Activated CD8-positive, alpha-beta T cell treated with anti-CD3 and anti-CD28 coated beads for 36 hours (primary cell): Measurements from ENCODE around the gene RPS5. TPM values are rescaled to one million over a fixed set of nuclear protein-coding genes. Genes with fewer than 3 reads are reported as not detected.

Experiments
- ATAC-seq: fragments of 200-7000 bp; cut with Tn5 transposase; one replicate; pipeline ENCODE4 v1.10.0; 2021; ENCODE audit warnings: mild to moderate bottlenecking, moderate library complexity
- CTCF ChIA-PET: fragments of 350-600 bp; sonication (Branson Sonifier 250); formaldehyde crosslinking; loops from one replicate; lab custom pipeline; 2021; ENCODE audit warnings: antibody characterized with exemption; lab: Charles Lee
- POLR2A ChIA-PET: fragments of 350-600 bp; sonication (Branson Sonifier 250); formaldehyde crosslinking; loops from one replicate; lab custom pipeline; 2021; ENCODE audit warnings: antibody characterized with exemption; lab: Charles Lee
- DNase-seq: peaks from one replicate; pipeline ENCODE4 v3.0.0-alpha.2; 2020
- H3K27ac Mint-ChIP-seq: one replicate; pipeline ENCODE4 v1.8.0; 2021; ENCODE audit warnings: mild to moderate bottlenecking, mixed read lengths
- H3K27me3 Mint-ChIP-seq: one replicate; pipeline ENCODE4 v1.8.0; 2021; ENCODE audit warnings: mixed read lengths
- H3K36me3 Mint-ChIP-seq: one replicate; pipeline ENCODE4 v1.8.0; 2021; ENCODE audit warnings: low read depth, mixed read lengths
- H3K4me1 Mint-ChIP-seq: one replicate; pipeline ENCODE4 v1.8.0; 2021; ENCODE audit warnings: low read depth, mixed read lengths
- H3K4me3 Mint-ChIP-seq: one replicate; pipeline ENCODE4 v1.8.0; 2021; ENCODE audit warnings: mild to moderate bottlenecking, moderate library complexity, mixed read lengths
- H3K9me3 Mint-ChIP-seq: one replicate; pipeline ENCODE4 v1.8.0; 2021; ENCODE audit warnings: mixed read lengths
- CTCF ChIP-seq: fragments of 200-600 bp; IDR thresholded peaks from one replicate; pipeline ENCODE4 v1.8.0; 2022; ENCODE audit warnings: antibody characterized with exemption, mild to moderate bottlenecking
- intact Hi-C: fragments of 100-400 bp; cut with micrococcal nuclease; formaldehyde crosslinking; loops from one replicate; pipeline ENCODE4 v1.10.0; 2022
- total RNA-seq, 2 experiments: library from RNA; stranded (reverse); gene quantifications; one replicate each; pipeline ENCODE4 v1.2.3, GENCODE V29; 2021

The RPS5 gene
- total RNA-seq, 2 experiments from 2014 or later = 1,906 to 1,936 TPM

DNA sequence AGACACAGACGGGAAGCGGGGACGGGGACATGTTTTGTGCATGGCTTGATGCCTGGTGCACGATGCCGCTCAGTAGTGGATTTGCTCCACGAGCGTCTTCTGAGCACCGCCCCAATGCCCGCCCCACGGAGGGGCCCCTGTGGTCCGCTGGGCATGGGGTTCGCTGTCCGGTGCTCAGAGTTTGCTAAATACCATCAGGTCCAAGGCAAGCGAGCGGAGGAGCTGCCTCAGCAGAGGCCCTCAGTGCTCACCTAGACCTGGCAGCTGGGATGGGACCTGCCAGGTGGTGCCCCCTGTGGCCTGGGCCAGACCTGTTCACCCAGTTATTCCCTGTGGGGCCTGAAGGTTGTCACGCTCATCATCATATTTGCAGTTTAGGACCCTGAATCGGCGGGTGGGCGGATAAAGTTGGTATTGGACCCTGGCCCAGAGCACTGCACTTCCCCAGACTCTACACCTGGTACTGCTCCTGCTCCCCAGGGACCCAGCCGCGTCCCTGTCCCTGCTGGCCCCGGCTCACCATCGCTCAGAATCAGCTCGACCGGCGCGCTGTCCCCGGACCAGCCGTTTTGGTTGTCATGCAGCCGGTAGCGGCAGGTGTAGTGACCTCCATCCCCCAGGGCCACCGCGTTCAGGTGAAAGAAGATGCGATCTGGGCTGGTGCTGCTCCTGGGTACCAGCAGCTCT lies 36.1 kb upstream of the RPS5 start:
- Mint-ChIP-seq H3K27ac (no peak overlapping the region), H3K4me3 (no peak overlapping the region), H3K27me3 (no peaks in the 10 kb centered on the region), H3K4me1 (peaks cover 26% of the 10 kb centered on the region), H3K9me3 (no peaks in the 10 kb centered on the region), H3K36me3 (peaks cover 19% of the 10 kb centered on the region)
- ATAC-seq (no peak), DNase-seq (no peak)
- CTCF ChIA-PET = no interaction called here
- TF ChIP-seq CTCF = no peak
- intact Hi-C loops = no loop called here
- POLR2A ChIA-PET = interaction anchor here (0.6 to 1.8 kb wide), 3 partner anchors 11 to 519 kb away, joined by 3 to 7 read pairs (median 4); partner anchors contain the start of gene ZNF497

DNA sequence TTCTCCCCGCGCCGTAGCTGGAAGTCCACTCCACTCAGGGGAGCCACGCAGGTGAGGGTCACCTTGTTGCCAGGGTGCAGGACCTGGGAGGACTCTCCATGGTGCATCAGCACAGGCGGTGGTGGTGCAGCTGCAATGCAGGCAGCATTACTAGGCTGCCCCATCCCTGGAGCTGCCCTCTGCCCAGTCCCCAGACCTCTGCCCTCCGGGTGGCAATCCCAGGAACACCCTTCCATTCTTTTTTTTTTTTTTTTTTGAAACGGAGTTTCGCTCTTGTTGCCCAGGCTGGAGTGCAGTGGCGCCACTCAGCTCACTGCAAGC lies 35.6 kb upstream of the RPS5 start:
- intact Hi-C loops = no loop called here
- ATAC-seq = no peak
- Mint-ChIP-seq H3K4me1 (peaks cover 29% of the 10 kb centered on the region), H3K4me3 (no peak overlapping the region), H3K27ac (no peak overlapping the region), H3K36me3 (peaks cover 21% of the 10 kb centered on the region), H3K9me3 (no peaks in the 10 kb centered on the region), H3K27me3 (no peaks in the 10 kb centered on the region)
- no peak for DNase-seq
- ChIA-PET POLR2A (interaction anchor here (0.9 to 1.8 kb wide), 2 partner anchors 10 to 47 kb away, joined by 3 to 7 read pairs; partner anchors contain the start of gene ZNF497), CTCF (no interaction called here)
- TF ChIP-seq CTCF = no peak

DNA sequence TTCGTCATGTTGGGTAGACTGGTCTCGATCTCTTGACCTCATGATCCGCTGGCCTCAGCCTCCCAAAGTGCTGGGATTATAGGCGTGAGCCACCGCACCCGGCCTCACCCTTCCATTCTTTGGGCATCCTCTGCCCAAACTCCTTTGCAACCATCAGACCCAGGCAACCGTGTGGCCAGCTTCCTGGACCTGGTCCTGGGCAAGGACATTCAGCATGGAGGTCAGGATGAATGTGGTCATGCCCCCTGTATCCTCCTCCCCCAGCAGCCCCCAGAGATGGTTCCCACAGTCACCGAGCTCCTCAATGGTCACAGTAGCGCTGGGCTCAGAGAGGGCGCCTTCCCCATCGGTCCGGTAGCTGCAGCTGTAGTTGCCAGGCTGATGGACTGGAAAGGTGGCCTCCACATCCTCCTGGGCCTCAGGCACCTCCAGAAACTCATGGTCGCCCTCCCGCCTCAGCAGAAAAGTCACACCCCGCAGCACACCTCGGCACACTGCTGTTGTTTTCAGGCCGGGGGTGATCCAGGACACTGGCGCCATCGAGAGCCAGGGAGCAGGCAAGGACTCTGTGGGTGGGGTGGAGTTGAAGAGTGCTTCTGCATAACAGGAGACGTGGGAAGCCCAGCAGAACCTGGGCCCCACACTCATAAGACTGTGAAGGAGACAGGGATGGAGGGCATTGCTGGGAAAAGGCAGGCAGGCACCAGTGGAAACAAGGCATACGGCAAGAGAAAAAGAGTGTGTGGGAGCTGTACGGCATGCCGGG lies 34.9 kb upstream of the RPS5 start:
- CTCF ChIA-PET = no interaction called here
- intact Hi-C loops = no loop called here

DNA sequence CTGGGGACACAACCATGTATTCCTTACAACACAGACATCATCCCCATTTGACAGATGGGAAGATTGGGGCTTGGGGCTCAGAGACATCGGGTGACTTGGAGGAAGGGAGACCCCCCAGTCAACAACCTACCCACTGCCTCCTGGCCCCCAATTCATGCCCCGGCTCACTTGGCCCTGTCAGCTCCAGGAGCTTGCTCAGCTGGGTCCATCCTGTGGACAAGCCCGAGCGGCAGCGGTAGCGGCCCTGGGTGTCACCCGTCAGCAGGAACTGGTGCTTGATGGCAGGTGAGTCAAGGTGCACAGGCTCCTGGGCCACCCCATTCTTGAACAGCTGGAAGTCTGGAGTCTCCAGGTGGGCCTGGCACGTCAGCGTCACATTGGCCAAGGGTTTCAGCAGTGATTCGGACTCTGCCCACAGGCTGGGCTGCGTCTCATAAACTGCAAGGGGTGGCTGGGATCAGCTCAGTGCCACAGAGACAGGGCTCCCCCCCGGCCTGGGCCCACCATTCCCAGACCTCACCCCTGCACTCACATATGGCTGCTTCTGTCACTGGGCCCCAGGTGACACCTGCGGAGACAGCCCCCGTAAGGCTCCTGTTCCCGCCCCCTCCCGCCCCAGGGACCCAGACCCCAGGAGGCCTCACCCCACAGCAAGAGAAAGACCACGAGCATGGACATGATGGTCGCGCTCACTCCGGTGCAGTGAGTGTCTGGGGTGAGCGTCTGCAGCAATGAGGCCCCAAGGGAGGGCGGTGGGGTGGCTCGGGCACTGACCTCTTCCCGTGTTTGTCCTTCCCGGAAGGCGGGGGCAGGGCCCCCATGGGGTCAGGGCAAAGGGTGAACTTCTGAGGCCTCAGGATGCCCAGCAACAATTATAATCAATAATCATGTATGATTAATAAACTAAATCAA lies 34.1 kb upstream of the RPS5 start, which contains the start of gene A1BG:
Gene A1BG (minus strand): TSS at position 733 of the 912 bp plus-strand sequence. CDS start 55 bp downstream, at position 678.
- CTCF ChIA-PET = no interaction called here
- Mint-ChIP-seq H3K27ac (no peak within 1 kb of the TSS), H3K36me3 (peaks cover 21% of the 10 kb centered on the region), H3K27me3 (no peaks in the 10 kb centered on the region), H3K4me3 (no peak within 1 kb of the TSS), H3K4me1 (peaks cover 36% of the 10 kb centered on the region), H3K9me3 (no peaks in the 10 kb centered on the region)
- ATAC-seq = no peak
- TF ChIP-seq CTCF = no peak
- POLR2A ChIA-PET = interaction anchor here (1.6 to 1.8 kb wide), 2 partner anchors 9 to 10 kb away, joined by 6 to 7 read pairs; partner anchors contain the start of gene ZNF497
- DNase-seq = no peak
- intact Hi-C loops = no loop called here

More for the DNA sequence above, 34.9 kb upstream of the RPS5 start:
- no peak overlapping the region for H3K4me3 Mint-ChIP-seq
- peaks cover 30% of the 10 kb centered on the region for H3K4me1 Mint-ChIP-seq
- ATAC-seq (no peak), DNase-seq (no peak)
- no peaks in the 10 kb centered on the region for H3K27me3 Mint-ChIP-seq
- no peak for TF ChIP-seq CTCF
- H3K27ac Mint-ChIP-seq = no peak overlapping the region
- POLR2A ChIA-PET = interaction anchor here (0.9 to 1.8 kb wide), 2 partner anchors 10 to 48 kb away, joined by 3 to 7 read pairs; partner anchors contain the start of gene ZNF497
- H3K9me3 Mint-ChIP-seq = no peaks in the 10 kb centered on the region
- peaks cover 21% of the 10 kb centered on the region for H3K36me3 Mint-ChIP-seq
